ENCODE results near the gene PIP4K2A. TPM values are rescaled to one million over a fixed set of nuclear protein-coding genes. Genes with fewer than 3 reads are reported as not detected.

Gene PIP4K2A
- total RNA-seq, 1 experiment from 2014 or later = 24.2 TPM

- Mint-ChIP-seq H3K27me3 (ENCODE audit: unreplicated experiment) (no peaks in the 10 kb centered on the region), H3K9me3 (ENCODE audit: low read depth, unreplicated experiment) (no peaks in the 10 kb centered on the region), H3K36me3 (ENCODE audit: insufficient read depth, unreplicated experiment) (no peaks in the 10 kb centered on the region), H3K4me3 (ENCODE audit: low read depth, unreplicated experiment) (no peak overlapping the region), H3K27ac (ENCODE audit: unreplicated experiment) (no peak overlapping the region), H3K4me1 (ENCODE audit: low read depth, unreplicated experiment) (peaks cover 43% of the 10 kb centered on the region)
- no peak for DNase-seq
- no peak for TF ChIP-seq CTCF (IDR thresholded peaks at IDR 0.05; ENCODE audit: unreplicated experiment)
- intact Hi-C loops (cut with micrococcal nuclease; ENCODE audit: unreplicated experiment) = no loop called here
- BruUV-seq (replicated peaks) = no TSS peak
- CTCF ChIA-PET = interaction anchor here (0.9 to 1.0 kb wide), 2 partner anchors 10 to 15 kb away, joined by 4 to 15 read pairs; no protein-coding TSS in a partner anchor
These were observed 28.0 kb downstream of the PIP4K2A start for GRCh38 chr10:22686347-22686746.

- no peaks in the 10 kb centered on the region for H3K27me3 Mint-ChIP-seq (ENCODE audit: unreplicated experiment)
- H3K36me3 Mint-ChIP-seq (ENCODE audit: insufficient read depth, unreplicated experiment) = no peaks in the 10 kb centered on the region
- BruUV-seq (replicated peaks) = no TSS peak
- intact Hi-C loops (cut with micrococcal nuclease; ENCODE audit: unreplicated experiment) = no loop called here
- H3K27ac Mint-ChIP-seq (ENCODE audit: unreplicated experiment) = no peak overlapping the region
- H3K4me3 Mint-ChIP-seq (ENCODE audit: low read depth, unreplicated experiment) = no peak overlapping the region
- no peak for DNase-seq
- CTCF ChIA-PET = interaction anchor here (0.9 to 1.0 kb wide), 2 partner anchors 10 to 14 kb away, joined by 4 to 15 read pairs; no protein-coding TSS in a partner anchor
- H3K9me3 Mint-ChIP-seq (ENCODE audit: low read depth, unreplicated experiment) = no peaks in the 10 kb centered on the region
- no peak for TF ChIP-seq CTCF (IDR thresholded peaks at IDR 0.05; ENCODE audit: unreplicated experiment)
- peaks cover 43% of the 10 kb centered on the region for H3K4me1 Mint-ChIP-seq (ENCODE audit: low read depth, unreplicated experiment)
These were observed 28.5 kb downstream of the PIP4K2A start for GRCh38 chr10:22685926-22686325.

GRCh38 chr10:22684699-22685098 lies 29.7 kb downstream of the PIP4K2A start:
- CTCF ChIA-PET = no interaction called here
- Mint-ChIP-seq H3K4me3 (ENCODE audit: low read depth, unreplicated experiment) (no peak overlapping the region), H3K27ac (ENCODE audit: unreplicated experiment) (no peak overlapping the region), H3K9me3 (ENCODE audit: low read depth, unreplicated experiment) (no peaks in the 10 kb centered on the region), H3K36me3 (ENCODE audit: insufficient read depth, unreplicated experiment) (no peaks in the 10 kb centered on the region), H3K4me1 (ENCODE audit: low read depth, unreplicated experiment) (peaks cover 42% of the 10 kb centered on the region), H3K27me3 (ENCODE audit: unreplicated experiment) (no peaks in the 10 kb centered on the region)
- DNase-seq = no peak
- intact Hi-C loops (cut with micrococcal nuclease; ENCODE audit: unreplicated experiment) = no loop called here
- no TSS peak for BruUV-seq (replicated peaks)
- no peak for TF ChIP-seq CTCF (IDR thresholded peaks at IDR 0.05; ENCODE audit: unreplicated experiment)

- peaks cover 42% of the 10 kb centered on the region for H3K4me1 Mint-ChIP-seq (ENCODE audit: low read depth, unreplicated experiment)
These were observed 31.3 kb downstream of the PIP4K2A start for GRCh38 chr10:22683140-22683389.

More at GRCh38 chr10:22683140-22683389, 31.3 kb downstream of the PIP4K2A start:
- Mint-ChIP-seq H3K4me3 (ENCODE audit: low read depth, unreplicated experiment) (peak overlapping the region; percentile 45), H3K27ac (ENCODE audit: unreplicated experiment) (peak overlapping the region; percentile 56), H3K9me3 (ENCODE audit: low read depth, unreplicated experiment) (no peaks in the 10 kb centered on the region), H3K36me3 (ENCODE audit: insufficient read depth, unreplicated experiment) (no peaks in the 10 kb centered on the region), H3K27me3 (ENCODE audit: unreplicated experiment) (no peaks in the 10 kb centered on the region)
- intact Hi-C loops (cut with micrococcal nuclease; ENCODE audit: unreplicated experiment) = no loop called here
- CTCF ChIA-PET = interaction anchor here (0.6 to 1.2 kb wide), 3 partner anchors 10 to 285 kb away, joined by 3 to 6 read pairs (median 3); no protein-coding TSS in a partner anchor
- no peak for TF ChIP-seq CTCF (IDR thresholded peaks at IDR 0.05; ENCODE audit: unreplicated experiment)
- no TSS peak for BruUV-seq (replicated peaks)
- DNase-seq = no peak

Data from Calu3 (cell line).